OCI-LY7 (cell line): ENCODE measurements around the gene IRAK1.

Experiments used
- EZH2phosphoT487 ChIP-seq: fragments of 200-600 bp; sonication (generic); IDR thresholded peaks from 2 replicates; pipeline ENCODE4 v1.6.1; 2018; ENCODE audit warnings: low read depth, borderline replicate concordance, mild to moderate bottlenecking, mixed run types, antibody characterized with exemption, low read length, moderate library complexity, mixed read lengths
- TF ChIP-seq, protein P1 (sequence below): fragments of 200-600 bp; sonication (generic); conservative IDR thresholded peaks from 2 replicates; pipeline ENCODE4 v1.5.1; 2014; ENCODE audit warnings: mild to moderate bottlenecking, antibody characterized with exemption, low read length, moderate library complexity, mixed read lengths

DNA sequence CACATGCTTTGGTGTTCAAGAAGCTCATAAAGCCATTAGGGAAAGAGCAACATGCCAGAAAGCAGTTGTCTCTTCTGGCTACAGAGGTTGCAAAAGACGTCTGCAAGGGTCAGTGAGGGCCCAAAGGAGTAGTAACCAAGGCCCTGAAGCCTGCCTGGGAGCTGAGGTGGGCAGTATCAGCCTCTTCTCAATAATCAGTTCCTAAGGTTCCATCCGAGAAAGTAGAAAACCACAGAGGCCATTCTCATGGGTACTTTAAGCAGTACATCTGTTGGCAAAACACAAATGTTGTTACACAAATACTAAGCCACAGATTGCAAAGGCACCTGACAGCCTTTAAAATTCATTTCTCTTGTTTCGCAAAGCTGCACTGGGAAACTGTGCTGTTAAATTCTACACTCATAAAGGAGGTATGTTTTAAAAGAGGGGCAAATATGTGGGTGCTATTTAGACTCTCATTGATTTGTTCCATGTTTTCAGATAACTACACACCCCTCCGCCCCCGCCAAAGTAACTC lies 40.1 kb upstream of the IRAK1 start:
- TF ChIP-seq, protein P1, sequence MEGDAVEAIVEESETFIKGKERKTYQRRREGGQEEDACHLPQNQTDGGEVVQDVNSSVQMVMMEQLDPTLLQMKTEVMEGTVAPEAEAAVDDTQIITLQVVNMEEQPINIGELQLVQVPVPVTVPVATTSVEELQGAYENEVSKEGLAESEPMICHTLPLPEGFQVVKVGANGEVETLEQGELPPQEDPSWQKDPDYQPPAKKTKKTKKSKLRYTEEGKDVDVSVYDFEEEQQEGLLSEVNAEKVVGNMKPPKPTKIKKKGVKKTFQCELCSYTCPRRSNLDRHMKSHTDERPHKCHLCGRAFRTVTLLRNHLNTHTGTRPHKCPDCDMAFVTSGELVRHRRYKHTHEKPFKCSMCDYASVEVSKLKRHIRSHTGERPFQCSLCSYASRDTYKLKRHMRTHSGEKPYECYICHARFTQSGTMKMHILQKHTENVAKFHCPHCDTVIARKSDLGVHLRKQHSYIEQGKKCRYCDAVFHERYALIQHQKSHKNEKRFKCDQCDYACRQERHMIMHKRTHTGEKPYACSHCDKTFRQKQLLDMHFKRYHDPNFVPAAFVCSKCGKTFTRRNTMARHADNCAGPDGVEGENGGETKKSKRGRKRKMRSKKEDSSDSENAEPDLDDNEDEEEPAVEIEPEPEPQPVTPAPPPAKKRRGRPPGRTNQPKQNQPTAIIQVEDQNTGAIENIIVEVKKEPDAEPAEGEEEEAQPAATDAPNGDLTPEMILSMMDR = no peak
- TF ChIP-seq EZH2phosphoT487 = no peak
